Central memory CD8-positive, alpha-beta T cell (primary cell): ENCODE results near the gene GABRB2.

ENCODE experiments used
- ATAC-seq: fragments of 150-1000 bp; cut with Tn5 transposase; replicated peaks from 2 replicates; pipeline ENCODE4 v1.10.0; 2022; ENCODE audit warnings: mild to moderate bottlenecking, moderate FRiP score, moderate number of reproducible peaks; ENCODE audit not compliant: poor library complexity, severe bottlenecking; ENCODE audit errors: extremely low read depth
- DNase-seq, 2 donors: peaks; one replicate each; pipeline ENCODE4 v3.0.0; 2021; ENCODE audit warnings: low spot score in 2 of 2
- H3K27ac Mint-ChIP-seq: one replicate; pipeline ENCODE4 v1.8.0; 2022; ENCODE audit warnings: low read depth, mild to moderate bottlenecking, moderate library complexity, mixed read lengths
- H3K27me3 Mint-ChIP-seq: one replicate; pipeline ENCODE4 v1.8.0; 2022; ENCODE audit warnings: mixed read lengths
- H3K36me3 Mint-ChIP-seq: one replicate; pipeline ENCODE4 v1.8.0; 2022; ENCODE audit warnings: mild to moderate bottlenecking, moderate library complexity, mixed read lengths; ENCODE audit not compliant: insufficient read depth
- H3K4me1 Mint-ChIP-seq: one replicate; pipeline ENCODE4 v1.8.0; 2022; ENCODE audit warnings: mixed read lengths
- H3K4me3 Mint-ChIP-seq: one replicate; pipeline ENCODE4 v1.8.0; 2022; ENCODE audit warnings: mild to moderate bottlenecking, moderate library complexity, mixed read lengths
- H3K9me3 Mint-ChIP-seq: one replicate; pipeline ENCODE4 v1.8.0; 2022; ENCODE audit warnings: mixed read lengths

The GABRB2 gene

DNA sequence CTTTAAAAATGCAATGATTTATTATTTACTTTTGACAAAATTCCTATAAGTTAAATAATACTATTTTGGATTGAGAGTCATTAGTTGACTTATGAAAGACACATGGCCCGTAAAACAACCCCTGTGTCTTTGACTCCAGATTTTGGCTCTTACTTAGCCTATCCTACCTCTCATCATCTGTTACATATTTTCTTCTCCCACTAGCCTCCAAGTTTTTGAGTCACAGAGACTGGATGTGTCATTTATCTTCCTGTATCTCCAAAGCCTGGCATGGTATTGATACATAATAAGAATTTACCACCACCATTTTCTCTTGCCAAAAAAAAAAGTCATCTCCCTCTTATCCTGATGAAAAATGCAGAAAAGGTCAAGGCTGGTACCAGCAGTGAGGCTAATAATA lies 99.9 kb downstream of the GABRB2 start:
- peaks cover 6% of the 10 kb centered on the region for H3K9me3 Mint-ChIP-seq
- H3K4me3 Mint-ChIP-seq: no peak overlapping the region
- ATAC-seq: no peak
- no peak for DNase-seq
- peaks cover 2% of the 10 kb centered on the region for H3K36me3 Mint-ChIP-seq
- no peaks in the 10 kb centered on the region for H3K4me1 Mint-ChIP-seq
- no peaks in the 10 kb centered on the region for H3K27me3 Mint-ChIP-seq
- H3K27ac Mint-ChIP-seq: no peak overlapping the region

DNA sequence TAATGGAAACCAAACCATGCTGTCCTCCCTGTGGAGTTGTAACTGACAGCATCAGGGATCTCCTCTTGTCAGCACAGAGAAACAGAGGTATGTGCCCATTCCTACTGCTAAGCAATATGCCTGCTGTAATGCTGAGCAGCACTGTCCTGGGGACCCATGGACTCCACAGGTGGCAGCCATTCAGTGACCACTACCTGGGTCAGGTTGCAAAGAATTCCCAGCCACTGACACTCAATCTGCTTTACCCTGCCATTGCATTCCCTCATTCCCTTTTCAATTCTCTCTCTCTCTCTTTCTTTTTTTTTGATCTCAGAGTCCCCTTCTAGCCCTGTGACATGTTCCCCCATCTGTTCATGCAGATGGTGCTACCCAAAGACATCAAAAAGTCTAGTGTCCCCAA lies 104.1 kb downstream of the GABRB2 start:
- H3K9me3 Mint-ChIP-seq: peaks cover 18% of the 10 kb centered on the region
- no peaks in the 10 kb centered on the region for H3K36me3 Mint-ChIP-seq
- no peak for ATAC-seq
- H3K27ac Mint-ChIP-seq: no peak overlapping the region
- no peaks in the 10 kb centered on the region for H3K4me1 Mint-ChIP-seq
- no peak overlapping the region for H3K4me3 Mint-ChIP-seq
- no peak for DNase-seq
- no peaks in the 10 kb centered on the region for H3K27me3 Mint-ChIP-seq

- ATAC-seq: no peak
Measured at GRCh38 chr5:161432798-161433197, 113.7 kb downstream of the GABRB2 start.

GRCh38 chr5:161431963-161432362 lies 114.6 kb downstream of the GABRB2 start:
- Mint-ChIP-seq H3K27ac (no peak overlapping the region), H3K4me3 (no peak overlapping the region), H3K4me1 (no peaks in the 10 kb centered on the region), H3K27me3 (no peaks in the 10 kb centered on the region), H3K9me3 (peaks cover 5% of the 10 kb centered on the region), H3K36me3 (peaks cover 2% of the 10 kb centered on the region)
- DNase-seq (no peak), ATAC-seq (no peak)

More at GRCh38 chr5:161432798-161433197, 113.7 kb downstream of the GABRB2 start:
- Mint-ChIP-seq H3K27ac (no peak overlapping the region), H3K4me3 (no peak overlapping the region), H3K4me1 (no peaks in the 10 kb centered on the region), H3K27me3 (no peaks in the 10 kb centered on the region), H3K36me3 (peaks cover under 1% of the 10 kb centered on the region), H3K9me3 (peaks cover 5% of the 10 kb centered on the region)
- no peak for DNase-seq

GRCh38 chr5:161421067-161421466 lies 125.5 kb downstream of the GABRB2 start:
- no peaks in the 10 kb centered on the region for H3K4me1 Mint-ChIP-seq
- no peak for ATAC-seq
- H3K27me3 Mint-ChIP-seq: no peaks in the 10 kb centered on the region
- H3K4me3 Mint-ChIP-seq: no peak overlapping the region
- H3K27ac Mint-ChIP-seq: no peak overlapping the region
- no peaks in the 10 kb centered on the region for H3K36me3 Mint-ChIP-seq
- H3K9me3 Mint-ChIP-seq: no peaks in the 10 kb centered on the region
- no peak for DNase-seq

DNA sequence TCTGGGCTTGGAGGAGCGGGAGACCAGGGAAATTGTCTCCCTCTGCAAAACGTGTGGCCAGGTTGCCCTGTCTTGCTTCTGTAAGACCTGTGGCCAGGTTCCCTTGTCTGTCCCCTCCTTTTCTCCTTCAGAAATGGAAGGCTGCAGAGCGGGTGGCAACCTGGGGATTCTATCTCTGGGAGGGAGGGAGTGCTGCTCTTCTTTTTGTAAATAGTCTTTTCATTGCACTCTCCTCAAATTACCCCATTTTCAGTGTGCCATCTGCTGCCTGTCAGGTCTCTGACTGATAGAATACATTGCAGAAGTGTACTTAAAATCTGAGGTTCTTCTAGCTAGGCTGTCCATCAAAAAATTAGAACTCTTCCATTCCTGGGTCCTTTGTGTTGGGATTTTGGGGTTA lies 126.0 kb downstream of the GABRB2 start:
- Mint-ChIP-seq H3K27ac (no peak overlapping the region), H3K36me3 (no peaks in the 10 kb centered on the region), H3K4me1 (no peaks in the 10 kb centered on the region), H3K27me3 (no peaks in the 10 kb centered on the region), H3K9me3 (no peaks in the 10 kb centered on the region), H3K4me3 (no peak overlapping the region)
- ATAC-seq (no peak), DNase-seq (no peak)

DNA sequence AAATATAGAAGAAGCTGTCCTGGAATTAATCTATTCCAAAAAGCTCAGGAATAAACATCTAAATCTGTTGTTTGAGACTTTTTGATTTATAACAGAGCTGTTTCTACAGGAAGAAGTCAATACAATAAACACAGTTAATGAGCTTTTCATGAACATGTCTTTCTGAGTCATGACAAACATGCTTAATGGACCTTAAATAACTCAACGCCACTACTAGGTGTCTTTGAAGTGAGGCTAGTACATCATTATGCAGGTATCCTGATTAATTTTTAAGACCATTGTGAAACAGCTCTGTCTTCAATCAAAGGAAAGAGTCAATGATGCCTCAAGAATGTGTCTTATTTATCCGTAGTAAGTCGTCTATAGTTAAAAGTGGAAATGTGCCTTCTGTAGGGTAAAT lies 131.6 kb downstream of the GABRB2 start:
- Mint-ChIP-seq H3K36me3 (no peaks in the 10 kb centered on the region), H3K9me3 (no peaks in the 10 kb centered on the region)

GRCh38 chr5:161414037-161414436 lies 132.5 kb downstream of the GABRB2 start:
- no peaks in the 10 kb centered on the region for H3K36me3 Mint-ChIP-seq
- no peaks in the 10 kb centered on the region for H3K9me3 Mint-ChIP-seq
- H3K27ac Mint-ChIP-seq: no peak overlapping the region
- no peak overlapping the region for H3K4me3 Mint-ChIP-seq
- no peak for ATAC-seq
- H3K27me3 Mint-ChIP-seq: no peaks in the 10 kb centered on the region
- H3K4me1 Mint-ChIP-seq: no peaks in the 10 kb centered on the region
- no peak for DNase-seq

More for the DNA sequence above, 131.6 kb downstream of the GABRB2 start:
- Mint-ChIP-seq H3K4me1 (no peaks in the 10 kb centered on the region), H3K27ac (no peak overlapping the region), H3K27me3 (no peaks in the 10 kb centered on the region), H3K4me3 (no peak overlapping the region)
- ATAC-seq (no peak), DNase-seq (no peak)

- Mint-ChIP-seq H3K9me3 (no peaks in the 10 kb centered on the region), H3K4me3 (no peak overlapping the region), H3K36me3 (no peaks in the 10 kb centered on the region), H3K27ac (no peak overlapping the region), H3K4me1 (no peaks in the 10 kb centered on the region), H3K27me3 (no peaks in the 10 kb centered on the region)
- ATAC-seq (no peak), DNase-seq (no peak)
Measured at GRCh38 chr5:161412792-161413191, 133.7 kb downstream of the GABRB2 start.

GRCh38 chr5:161411156-161411555 lies 135.4 kb downstream of the GABRB2 start:
- ATAC-seq (no peak), DNase-seq (no peak)
- Mint-ChIP-seq H3K36me3 (no peaks in the 10 kb centered on the region), H3K4me3 (no peak overlapping the region), H3K27me3 (no peaks in the 10 kb centered on the region), H3K27ac (no peak overlapping the region), H3K9me3 (no peaks in the 10 kb centered on the region), H3K4me1 (no peaks in the 10 kb centered on the region)

- Mint-ChIP-seq H3K9me3 (no peaks in the 10 kb centered on the region), H3K27ac (no peak overlapping the region), H3K36me3 (no peaks in the 10 kb centered on the region), H3K27me3 (no peaks in the 10 kb centered on the region), H3K4me1 (no peaks in the 10 kb centered on the region), H3K4me3 (no peak overlapping the region)
- ATAC-seq (no peak), DNase-seq (no peak)
Measured at GRCh38 chr5:161410640-161411039, 135.9 kb downstream of the GABRB2 start.

- H3K27me3 Mint-ChIP-seq: no peaks in the 10 kb centered on the region
- no peaks in the 10 kb centered on the region for H3K36me3 Mint-ChIP-seq
- no peaks in the 10 kb centered on the region for H3K9me3 Mint-ChIP-seq
- no peak overlapping the region for H3K4me3 Mint-ChIP-seq
- ATAC-seq (no peak), DNase-seq (no peak)
- no peak overlapping the region for H3K27ac Mint-ChIP-seq
- no peaks in the 10 kb centered on the region for H3K4me1 Mint-ChIP-seq
Measured at GRCh38 chr5:161409471-161409870, 137.1 kb downstream of the GABRB2 start.

DNA sequence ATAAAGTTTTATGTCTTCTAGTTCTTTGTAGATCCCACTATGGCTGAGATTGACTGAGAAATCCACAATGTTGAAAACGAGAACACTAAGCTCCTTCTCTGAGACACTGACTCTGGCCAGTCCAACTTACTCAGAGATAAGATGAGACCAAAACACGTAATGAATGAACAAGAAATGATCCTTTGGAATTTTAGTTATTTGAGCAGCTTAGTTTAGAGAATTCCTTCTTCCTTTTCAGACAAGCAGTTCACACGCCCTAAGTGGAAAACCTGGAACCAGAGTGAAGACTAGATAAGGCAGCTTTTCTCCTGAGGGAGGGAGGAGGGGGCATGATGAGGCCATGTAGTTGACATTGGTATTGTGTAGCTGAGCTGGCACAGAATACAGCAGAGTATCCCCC lies 139.6 kb downstream of the GABRB2 start:
- Mint-ChIP-seq H3K27ac (no peak overlapping the region), H3K36me3 (no peaks in the 10 kb centered on the region), H3K4me1 (no peaks in the 10 kb centered on the region), H3K27me3 (no peaks in the 10 kb centered on the region), H3K9me3 (no peaks in the 10 kb centered on the region), H3K4me3 (no peak overlapping the region)
- DNase-seq (no peak), ATAC-seq (no peak)

GRCh38 chr5:161403996-161404395 lies 142.5 kb downstream of the GABRB2 start:
- Mint-ChIP-seq H3K9me3 (no peaks in the 10 kb centered on the region), H3K27ac (no peak overlapping the region), H3K27me3 (no peaks in the 10 kb centered on the region), H3K4me1 (no peaks in the 10 kb centered on the region), H3K36me3 (no peaks in the 10 kb centered on the region), H3K4me3 (no peak overlapping the region)
- DNase-seq (no peak), ATAC-seq (no peak)
